ENCODE measurements around the gene RELN.
"Not testable (repeated sequence)": the region's sequence is repeated elsewhere in the genome, so short reads cannot be mapped to it uniquely, and the experiment has no call there.

Gene RELN

DNA sequence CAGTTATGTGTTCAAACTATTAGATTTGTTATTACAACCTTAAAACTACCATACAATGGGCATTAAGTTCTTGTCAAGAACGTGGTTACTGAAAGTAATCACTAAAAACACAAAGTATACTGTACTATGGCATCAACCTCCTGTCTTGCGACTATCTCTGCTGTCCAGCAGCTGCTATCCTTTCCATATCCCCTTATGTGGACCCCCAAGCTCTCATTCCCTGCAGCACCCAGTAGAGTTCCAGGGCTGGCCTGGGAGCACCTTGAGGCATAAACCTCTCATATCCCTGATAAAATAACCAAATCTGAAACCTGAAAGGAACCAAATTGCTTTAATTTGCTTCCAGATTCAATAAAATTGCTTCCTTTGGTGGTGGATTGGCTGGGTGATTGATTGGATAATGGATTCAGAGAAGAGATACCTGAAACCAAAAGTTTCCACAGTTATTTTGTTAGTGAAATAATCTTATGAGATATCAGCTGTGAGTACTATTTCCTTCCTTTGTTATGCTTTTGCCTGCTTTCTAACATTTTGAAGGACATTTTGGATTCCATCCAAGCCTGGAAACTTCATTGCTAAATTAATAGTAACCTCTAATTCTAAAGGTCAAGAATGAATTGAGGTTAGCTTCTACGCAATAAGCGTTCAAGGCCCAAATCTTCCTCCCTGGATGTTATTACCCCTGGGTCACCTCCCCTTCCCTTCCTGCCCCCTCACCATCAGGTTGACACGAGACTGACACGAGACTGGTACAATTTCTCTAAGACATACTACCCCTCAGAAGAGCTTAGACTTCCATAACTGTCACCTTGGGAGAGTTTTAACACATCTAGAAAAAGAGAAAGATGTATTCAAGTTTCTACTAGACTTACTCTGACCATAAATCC is 48.8 kb downstream of the RELN start:
- DNase-seq = no peak

- DNase-seq = no peak
Measured at GRCh38 chr7:103937680-103938079, 51.8 kb downstream of the RELN start.

GRCh38 chr7:103936558-103936957 is 52.9 kb downstream of the RELN start:
- DNase-seq = no peak

GRCh38 chr7:103934508-103934907 is 55.0 kb downstream of the RELN start:
- DNase-seq = no peak

- DNase-seq = no peak
Measured at GRCh38 chr7:103932389-103932788, 57.1 kb downstream of the RELN start.

GRCh38 chr7:103929901-103930311 is 59.6 kb downstream of the RELN start:
- DNase-seq = no peak

- DNase-seq = no peak
Measured at GRCh38 chr7:103928581-103928980, 60.9 kb downstream of the RELN start.

DNA sequence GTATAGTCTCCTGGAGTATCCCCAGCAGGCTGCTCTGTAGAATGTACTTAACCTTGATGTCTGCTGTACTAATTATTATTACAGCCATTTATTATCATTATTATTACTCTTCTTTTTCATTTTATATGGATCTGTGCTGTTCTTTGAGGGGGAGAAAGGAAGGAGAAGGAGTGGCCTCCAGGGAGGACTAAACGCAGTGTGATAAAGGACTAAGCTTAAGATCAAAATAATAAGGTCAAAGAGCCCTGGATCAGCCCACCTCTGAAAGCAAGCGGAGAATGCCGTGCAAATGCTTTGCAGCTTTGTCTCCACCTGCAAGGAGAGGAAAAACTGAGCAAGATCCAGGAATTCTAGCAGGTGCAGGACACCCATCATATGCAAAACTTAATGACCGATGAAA is 65.3 kb downstream of the RELN start:
- no peak for DNase-seq

DNA sequence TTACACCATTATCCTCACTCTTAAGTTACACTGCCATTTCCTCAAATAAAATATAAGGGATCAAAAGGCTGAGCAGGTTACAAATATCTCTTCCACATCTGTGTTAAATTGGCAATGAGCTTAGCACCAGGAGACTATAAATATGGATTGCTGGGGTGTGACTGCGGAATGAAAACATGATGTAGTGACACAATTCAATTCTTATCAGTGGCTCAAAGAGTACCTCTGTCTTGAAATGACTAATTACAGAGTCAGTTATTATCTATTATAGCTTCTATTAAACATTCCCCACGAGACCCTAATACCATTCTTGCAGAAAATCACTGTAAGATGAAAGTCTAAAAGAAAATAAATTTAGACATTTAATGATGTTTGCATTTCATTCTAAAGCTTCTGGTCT is 67.1 kb downstream of the RELN start:
- DNase-seq = no peak

GRCh38 chr7:103921692-103922091 is 67.8 kb downstream of the RELN start:
- DNase-seq = no peak

GRCh38 chr7:103919272-103919868 is 70.1 kb downstream of the RELN start:
- no peak for DNase-seq

DNA sequence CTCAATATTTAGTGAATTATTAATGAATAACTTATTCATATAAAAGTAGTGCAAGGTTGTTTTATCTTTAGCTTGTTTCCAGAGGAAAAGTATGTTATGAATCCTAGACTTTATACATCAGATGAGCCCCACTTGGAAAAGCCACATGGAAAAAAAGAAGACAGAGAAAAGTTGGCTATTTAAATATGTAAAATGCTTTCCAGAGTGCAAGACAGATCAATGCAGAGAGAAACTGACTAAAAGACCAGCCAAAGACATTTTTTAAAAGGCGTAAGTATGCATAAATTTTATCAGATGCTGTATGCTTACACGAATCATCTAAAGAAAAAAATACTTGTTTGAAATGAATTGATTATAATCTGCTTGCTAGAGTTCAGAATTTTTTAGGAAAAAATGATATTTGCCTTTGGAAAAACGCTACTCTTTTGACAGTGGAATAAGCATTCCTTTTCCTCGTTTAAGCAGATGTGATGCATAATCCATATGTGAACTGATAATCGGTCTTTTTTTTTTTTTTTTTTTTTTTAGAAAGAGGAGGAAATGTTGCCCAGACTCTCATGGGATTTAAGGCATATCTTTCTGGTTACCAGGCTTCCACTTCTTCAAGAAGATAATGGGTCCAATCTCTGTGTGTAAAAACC is 70.7 kb downstream of the RELN start:
- DNase-seq = no peak

GRCh38 chr7:103915680-103916357 is 73.6 kb downstream of the RELN start:
- DNase-seq = no peak

- no peak for DNase-seq
Measured at GRCh38 chr7:103914147-103914899, 75.1 kb downstream of the RELN start.

DNA sequence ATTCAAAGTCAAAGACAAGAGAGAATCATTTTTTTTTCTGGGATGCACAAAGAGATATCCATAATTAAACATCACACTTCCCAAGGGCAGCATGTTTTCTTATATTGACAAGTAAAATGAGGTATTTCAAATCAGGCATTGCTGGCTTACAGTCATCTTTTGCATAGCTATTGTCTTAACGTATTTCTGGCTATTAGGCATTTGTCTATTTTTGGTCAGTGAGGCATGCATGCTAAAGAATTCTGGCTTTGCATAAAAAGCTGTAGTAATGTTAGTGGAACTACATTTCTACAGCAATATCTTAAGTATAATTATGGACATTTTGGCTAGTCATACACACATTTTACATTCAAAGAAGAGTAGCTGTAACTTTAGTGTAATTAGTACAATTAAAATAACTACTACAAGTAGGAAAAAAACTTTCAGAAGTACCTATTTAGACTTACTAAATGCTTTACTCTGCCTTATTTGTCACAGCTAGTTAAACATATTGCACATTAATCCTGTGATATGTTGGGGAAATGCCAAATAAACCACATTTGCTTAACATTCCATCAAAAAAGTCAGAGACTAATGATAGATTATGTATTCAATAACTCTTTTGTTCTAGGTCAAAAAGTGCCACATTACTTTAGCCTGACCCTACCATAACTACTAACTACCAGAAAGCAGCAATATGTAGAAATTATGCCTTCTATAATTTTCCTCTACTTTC is 76.4 kb downstream of the RELN start:
- DNase-seq = no peak

GRCh38 chr7:103911015-103911414 is 78.4 kb downstream of the RELN start:
- DNase-seq = not testable (repeated sequence)

GRCh38 chr7:103905997-103906396 is 83.5 kb downstream of the RELN start:
- no peak for DNase-seq

GRCh38 chr7:103902917-103903316 is 86.5 kb downstream of the RELN start:
- no peak for DNase-seq

- DNase-seq = not testable (repeated sequence)
Measured at GRCh38 chr7:103896826-103897225, 92.6 kb downstream of the RELN start.

DNA sequence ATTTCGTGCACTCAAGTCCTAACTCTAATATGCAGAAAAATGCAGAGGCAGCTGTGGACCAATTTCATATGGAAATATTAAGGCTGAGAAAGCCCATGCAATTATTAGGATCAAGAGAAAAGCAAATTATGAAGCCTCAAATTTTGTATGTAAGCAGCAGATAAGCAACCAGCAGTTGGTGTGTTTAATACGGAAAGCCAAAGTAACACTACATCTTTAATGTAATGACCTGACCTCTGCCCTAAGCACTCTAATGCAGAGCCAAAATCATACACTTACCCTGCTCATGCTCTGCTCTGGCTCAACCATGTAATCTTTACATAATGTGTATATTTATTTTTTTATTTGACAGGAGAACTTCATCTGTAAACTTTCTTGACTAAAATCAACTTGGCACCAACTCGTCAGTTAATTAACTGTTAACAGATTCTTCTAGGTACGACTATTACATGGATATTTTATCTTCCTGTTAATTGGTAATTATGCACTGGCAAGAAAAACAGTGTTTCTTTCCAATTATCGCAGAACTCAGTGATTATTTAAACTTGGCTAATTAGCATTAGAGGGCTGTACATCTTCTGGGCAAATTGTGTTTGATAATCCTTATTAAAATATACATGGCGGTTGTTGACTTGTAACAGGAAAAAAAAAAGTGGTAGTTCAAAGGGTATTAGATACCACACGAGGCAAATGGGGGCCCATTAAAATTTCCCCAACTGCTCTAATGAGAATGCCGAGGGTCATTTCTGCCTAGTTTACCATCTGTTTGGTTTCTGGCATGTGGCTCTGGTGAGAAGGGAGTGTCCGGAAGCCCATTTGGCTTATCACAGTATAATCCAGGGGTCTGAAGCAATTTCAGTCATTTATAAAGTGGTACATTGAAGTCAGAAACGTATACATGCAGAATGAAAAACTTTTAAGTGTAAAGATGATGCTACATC is 94.5 kb downstream of the RELN start:
- no peak for DNase-seq

DNA sequence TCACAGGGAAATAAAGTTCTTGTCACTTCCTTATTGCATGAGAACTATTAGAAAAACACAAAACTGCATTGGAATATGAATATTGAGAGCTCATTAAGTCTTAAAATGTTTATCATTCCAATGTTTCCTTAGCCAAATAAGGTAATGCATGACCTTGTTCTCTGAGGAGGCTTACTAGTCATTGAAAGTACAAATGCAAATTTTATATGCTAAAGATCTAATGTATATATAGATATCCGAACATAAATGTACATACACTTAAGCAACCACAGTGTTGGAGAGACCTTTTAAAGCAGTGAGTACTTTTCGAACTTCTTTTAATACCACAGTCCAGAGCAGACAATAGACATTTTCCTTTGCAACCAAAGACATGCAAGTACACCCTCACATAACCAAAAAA is 96.1 kb downstream of the RELN start:
- DNase-seq = no peak

All from 8988T (cell line).